WI38 (cell line): ENCODE measurements around the gene AQP12B.

ENCODE experiments used
- H3K4me3 ChIP-seq: 2 replicates; pipeline ENCODE4 v1.5.1; 2011; ENCODE audit warnings: low read depth, mild to moderate bottlenecking, control low read depth, low read length
- CTCF ChIP-seq: IDR thresholded peaks from 2 replicates; pipeline ENCODE4 v1.5.1; 2012; ENCODE audit warnings: low read depth, mild to moderate bottlenecking, control low read depth, low read length

The AQP12B gene

GRCh38 chr2:240722376-240722775 lies 39.7 kb upstream of the AQP12B start:
- no peak for TF ChIP-seq CTCF
- H3K4me3 ChIP-seq: no peak overlapping the region

- no peak for TF ChIP-seq CTCF
- no peak overlapping the region for H3K4me3 ChIP-seq
These were observed 39.0 kb upstream of the AQP12B start for GRCh38 chr2:240721596-240722180.

GRCh38 chr2:240720686-240721595 lies 38.3 kb upstream of the AQP12B start:
- TF ChIP-seq CTCF: no peak
- H3K4me3 ChIP-seq: no peak overlapping the region

GRCh38 chr2:240719676-240720545 lies 37.2 kb upstream of the AQP12B start:
- no peak overlapping the region for H3K4me3 ChIP-seq
- TF ChIP-seq CTCF: no peak

- no peak overlapping the region for H3K4me3 ChIP-seq
- TF ChIP-seq CTCF: no peak
These were observed 36.3 kb upstream of the AQP12B start for GRCh38 chr2:240718896-240719490.

GRCh38 chr2:240717681-240718581 lies 35.2 kb upstream of the AQP12B start:
- no peak overlapping the region for H3K4me3 ChIP-seq
- TF ChIP-seq CTCF: no peak
